Lower leg skin (tissue), 3 donors: ENCODE measurements around the gene FAM177B.

Source experiments
- POLR2A ChIP-seq, 2 donors: fragments of 450-650 bp; IDR thresholded peaks; one replicate each; pipeline ENCODE4 v1.6.1; 2016 to 2017; ENCODE audit warnings: antibody characterized with exemption in 2 of 2, mild to moderate bottlenecking in 1 of 2, moderate library complexity in 1 of 2
- TF ChIP-seq, protein P1 (sequence below), 3 donors: fragments of 450-650 bp; IDR thresholded peaks; one replicate each; pipeline ENCODE4 v1.5.1; 2016; ENCODE audit warnings: antibody characterized with exemption in 3 of 3, mild to moderate bottlenecking in 3 of 3, moderate library complexity in 2 of 3

DNA sequence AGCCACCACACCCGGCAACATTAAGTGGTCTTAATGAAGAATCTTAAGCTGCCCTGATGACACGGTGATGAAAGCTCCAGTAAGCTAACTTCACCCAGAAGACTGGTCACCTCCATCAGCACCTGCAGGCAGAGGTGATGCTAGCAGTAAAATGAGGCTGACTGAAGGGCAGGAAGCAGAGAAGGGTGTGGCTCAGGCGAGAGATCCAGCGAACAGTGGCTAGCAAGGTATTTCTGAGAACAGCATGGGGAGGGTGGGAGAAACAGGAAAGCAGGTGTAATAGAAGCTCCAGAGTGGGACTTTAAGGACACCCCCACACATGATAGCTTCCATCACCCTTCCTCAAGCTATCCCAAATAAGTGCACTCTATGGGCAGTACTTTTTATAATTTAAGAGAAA is 62.0 kb downstream of the FAM177B start:
- TF ChIP-seq, protein P1, sequence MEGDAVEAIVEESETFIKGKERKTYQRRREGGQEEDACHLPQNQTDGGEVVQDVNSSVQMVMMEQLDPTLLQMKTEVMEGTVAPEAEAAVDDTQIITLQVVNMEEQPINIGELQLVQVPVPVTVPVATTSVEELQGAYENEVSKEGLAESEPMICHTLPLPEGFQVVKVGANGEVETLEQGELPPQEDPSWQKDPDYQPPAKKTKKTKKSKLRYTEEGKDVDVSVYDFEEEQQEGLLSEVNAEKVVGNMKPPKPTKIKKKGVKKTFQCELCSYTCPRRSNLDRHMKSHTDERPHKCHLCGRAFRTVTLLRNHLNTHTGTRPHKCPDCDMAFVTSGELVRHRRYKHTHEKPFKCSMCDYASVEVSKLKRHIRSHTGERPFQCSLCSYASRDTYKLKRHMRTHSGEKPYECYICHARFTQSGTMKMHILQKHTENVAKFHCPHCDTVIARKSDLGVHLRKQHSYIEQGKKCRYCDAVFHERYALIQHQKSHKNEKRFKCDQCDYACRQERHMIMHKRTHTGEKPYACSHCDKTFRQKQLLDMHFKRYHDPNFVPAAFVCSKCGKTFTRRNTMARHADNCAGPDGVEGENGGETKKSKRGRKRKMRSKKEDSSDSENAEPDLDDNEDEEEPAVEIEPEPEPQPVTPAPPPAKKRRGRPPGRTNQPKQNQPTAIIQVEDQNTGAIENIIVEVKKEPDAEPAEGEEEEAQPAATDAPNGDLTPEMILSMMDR (IDR thresholded peaks at IDR 0.05): no peak
- TF ChIP-seq POLR2A (IDR thresholded peaks at IDR 0.05): no peak
